OCI-LY3 (cell line): ENCODE data around the gene UBN1.

Experiments
- H2AFZ ChIP-seq: fragments of 200-600, 300-600 bp; shearing (Covaris generic); 2 replicates; pipeline ENCODE4 v1.6.0; 2014; ENCODE audit warnings: antibody characterized with exemption, low read depth, low read length
- H3K27ac ChIP-seq: fragments of 200-600, 300-600 bp; sonication (generic); 2 replicates; pipeline ENCODE4 v1.5.1; 2014; ENCODE audit warnings: mild to moderate bottlenecking, low read length, moderate library complexity, mixed read lengths
- H3K27me3 ChIP-seq: fragments of 200-600, 300-600 bp; sonication (generic); 2 replicates; pipeline ENCODE4 v1.6.1; 2014; ENCODE audit warnings: low read depth, low read length, mixed read lengths
- H3K36me3 ChIP-seq: fragments of 200-600, 300-600 bp; sonication (generic); replicated peaks from 2 replicates; pipeline ENCODE3; 2014; ENCODE audit warnings: low read depth, low read length, mixed read lengths
- H3K4me1 ChIP-seq: fragments of 300-600, 200-600 bp; sonication (generic); 2 replicates; pipeline ENCODE4 v1.6.1; 2014; ENCODE audit warnings: low read length, mixed read lengths
- H3K4me2 ChIP-seq: fragments of 200-600, 300-600 bp; sonication (generic); 2 replicates; pipeline ENCODE4 v1.6.1; 2014; ENCODE audit warnings: low read length, mixed read lengths
- H3K4me3 ChIP-seq: fragments of 300-600, 200-600 bp; sonication (generic); 2 replicates; pipeline ENCODE4 v1.5.1; 2014; ENCODE audit warnings: antibody characterized with exemption, mild to moderate bottlenecking, low read length, moderate library complexity
- H3K79me2 ChIP-seq: fragments of 300-600, 200-600 bp; shearing (Covaris generic); 2 replicates; pipeline ENCODE4 v1.6.1; 2014; ENCODE audit warnings: mild to moderate bottlenecking, low read length, mixed read lengths
- H3K9ac ChIP-seq: fragments of 300-600, 200-600 bp; shearing (Covaris generic); 2 replicates; pipeline ENCODE4 v1.6.0; 2014; ENCODE audit warnings: mild to moderate bottlenecking, low read length, moderate library complexity
- H3K9me3 ChIP-seq: fragments of 200-600, 300-600 bp; shearing (Covaris generic); 2 replicates; pipeline ENCODE4 v1.6.1; 2014; ENCODE audit warnings: low read length, mixed read lengths; ENCODE audit not compliant: insufficient read depth
- H4K20me1 ChIP-seq: fragments of 200-600, 300-600 bp; sonication (generic); 2 replicates; pipeline ENCODE4 v1.6.1; 2016; ENCODE audit warnings: low read length, mixed read lengths; ENCODE audit not compliant: insufficient read depth
- CTCF ChIP-seq: fragments of 200-600, 300-600 bp; sonication (generic); IDR thresholded peaks from 2 replicates; pipeline ENCODE4 v1.5.1; 2014; ENCODE audit warnings: antibody characterized with exemption, low read length, low read depth
- EZH2phosphoT487 ChIP-seq: fragments of 200-600 bp; shearing (Covaris generic); IDR thresholded peaks from 2 replicates; pipeline ENCODE4 v1.6.1; 2018; ENCODE audit warnings: antibody characterized with exemption, mixed run types, low read depth

UBN1 gene

DNA sequence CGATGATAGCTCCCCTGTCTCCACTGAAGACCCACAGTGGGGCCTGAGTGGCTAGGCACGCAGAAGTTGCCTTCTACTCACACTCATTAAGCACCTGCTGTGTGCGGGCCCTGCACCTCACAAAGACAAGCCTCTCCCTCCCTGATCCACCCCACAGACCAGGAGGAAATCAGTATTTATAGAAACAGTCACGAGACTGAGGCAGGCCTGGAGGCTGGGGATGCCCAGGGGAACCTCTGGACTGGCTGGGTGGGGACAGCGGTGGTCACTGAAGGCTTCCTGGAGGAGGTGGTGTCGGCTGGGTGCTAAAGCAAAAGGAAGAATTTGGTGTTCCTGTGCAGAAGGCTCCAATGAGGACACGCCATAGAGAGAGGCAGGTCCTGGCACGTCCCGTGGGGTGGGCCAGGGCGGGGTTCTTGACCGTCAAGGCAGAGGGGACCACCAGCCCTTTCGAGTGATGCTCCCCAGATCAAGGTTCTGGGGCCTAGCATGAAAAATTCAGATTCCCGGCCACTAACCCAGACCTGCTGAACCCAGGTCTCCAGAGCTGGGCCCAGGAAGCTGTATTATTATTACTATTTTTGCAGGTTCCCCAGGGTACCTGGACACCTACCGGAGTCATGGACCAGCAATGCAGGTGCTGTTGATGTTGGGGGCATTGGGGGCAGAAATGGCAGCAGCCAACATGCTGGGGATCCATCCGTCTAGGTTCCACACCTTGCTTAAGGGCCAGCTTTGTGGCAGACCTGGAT lies 66.7 kb downstream of the UBN1 start:
- H3K9ac ChIP-seq = no peak overlapping the region
- H3K4me2 ChIP-seq = no peak overlapping the region
- H4K20me1 ChIP-seq = no peaks in the 10 kb centered on the region
- H3K27me3 ChIP-seq = no peaks in the 10 kb centered on the region
- H3K79me2 ChIP-seq = no peaks in the 10 kb centered on the region
- no peaks in the 10 kb centered on the region for H3K4me1 ChIP-seq
- H2AFZ ChIP-seq = no peak overlapping the region
- no peak overlapping the region for H3K27ac ChIP-seq
- H3K36me3 ChIP-seq = no peaks in the 10 kb centered on the region
- no peak for TF ChIP-seq EZH2phosphoT487
- TF ChIP-seq CTCF = no peak
- H3K4me3 ChIP-seq = no peak overlapping the region
- no peaks in the 10 kb centered on the region for H3K9me3 ChIP-seq

GRCh38 chr16:4914528-4915225 lies 67.4 kb downstream of the UBN1 start:
- no peaks in the 10 kb centered on the region for H3K79me2 ChIP-seq
- no peak overlapping the region for H3K4me2 ChIP-seq
- no peaks in the 10 kb centered on the region for H3K4me1 ChIP-seq
- no peak overlapping the region for H2AFZ ChIP-seq
- TF ChIP-seq EZH2phosphoT487 = no peak
- no peak for TF ChIP-seq CTCF
- H3K9me3 ChIP-seq = no peaks in the 10 kb centered on the region
- H3K36me3 ChIP-seq = no peaks in the 10 kb centered on the region
- no peak overlapping the region for H3K4me3 ChIP-seq
- H4K20me1 ChIP-seq = no peaks in the 10 kb centered on the region
- H3K27ac ChIP-seq = no peak overlapping the region
- no peak overlapping the region for H3K9ac ChIP-seq
- H3K27me3 ChIP-seq = no peaks in the 10 kb centered on the region

GRCh38 chr16:4915226-4915761 lies 68.0 kb downstream of the UBN1 start:
- H3K27me3 ChIP-seq = no peaks in the 10 kb centered on the region
- H3K9ac ChIP-seq = no peak overlapping the region
- TF ChIP-seq CTCF = no peak
- TF ChIP-seq EZH2phosphoT487 = no peak
- no peaks in the 10 kb centered on the region for H3K4me1 ChIP-seq
- H3K9me3 ChIP-seq = no peaks in the 10 kb centered on the region
- H3K4me2 ChIP-seq = no peak overlapping the region
- no peak overlapping the region for H2AFZ ChIP-seq
- H3K27ac ChIP-seq = no peak overlapping the region
- no peaks in the 10 kb centered on the region for H3K79me2 ChIP-seq
- no peaks in the 10 kb centered on the region for H3K36me3 ChIP-seq
- no peaks in the 10 kb centered on the region for H4K20me1 ChIP-seq
- no peak overlapping the region for H3K4me3 ChIP-seq

- no peak for TF ChIP-seq CTCF
- TF ChIP-seq EZH2phosphoT487 = no peak
- Histone ChIP-seq H3K79me2 (no peaks in the 10 kb centered on the region), H3K4me3 (no peak overlapping the region)
These were observed 69.8 kb downstream of the UBN1 start for GRCh38 chr16:4917117-4917516.

More at GRCh38 chr16:4917117-4917516, 69.8 kb downstream of the UBN1 start:
- Histone ChIP-seq H3K4me1 (no peaks in the 10 kb centered on the region), H3K36me3 (no peaks in the 10 kb centered on the region), H2AFZ (no peak overlapping the region), H3K4me2 (no peak overlapping the region), H4K20me1 (no peaks in the 10 kb centered on the region), H3K9me3 (no peaks in the 10 kb centered on the region), H3K27me3 (no peaks in the 10 kb centered on the region), H3K9ac (no peak overlapping the region), H3K27ac (no peak overlapping the region)
